ENCODE results near the gene KRTAP5-3.

KRTAP5-3 gene

GRCh38 chr11:1651411-1651980 lies 43.2 kb upstream of the KRTAP5-3 start:
- TF ChIP-seq EZH2phosphoT487 (IDR thresholded peaks at IDR 0.05; ENCODE audit: borderline replicate concordance) (no peak), CTCF (conservative IDR thresholded peaks at IDR 0.05; ENCODE audit: low read length) (no peak)
- H3K4me2 ChIP-seq (ENCODE audit: low read depth, low read length, poor library complexity, severe bottlenecking) = no peak overlapping the region
- no peaks in the 10 kb centered on the region for H3K4me1 ChIP-seq (ENCODE audit: insufficient read depth, low read length, poor library complexity, severe bottlenecking)
- no peaks in the 10 kb centered on the region for H3K9me3 ChIP-seq (ENCODE audit: insufficient read depth, low read depth, low read length)
- H3K9ac ChIP-seq (ENCODE audit: low read depth, low read length, poor library complexity, severe bottlenecking) = no peak overlapping the region
- no peaks in the 10 kb centered on the region for H3K36me3 ChIP-seq (ENCODE audit: insufficient read depth, low read length)
- H3F3A ChIP-seq (ENCODE audit: low read depth) = no peaks in the 10 kb centered on the region
- H3K27me3 ChIP-seq (ENCODE audit: insufficient read depth, low read length, poor library complexity, severe bottlenecking) = no peaks in the 10 kb centered on the region
- H2AFZ ChIP-seq (ENCODE audit: low read length) = no peak overlapping the region
- no peaks in the 10 kb centered on the region for H4K20me1 ChIP-seq (ENCODE audit: insufficient read depth, low read length, poor library complexity, severe bottlenecking)
- H3K79me2 ChIP-seq (ENCODE audit: insufficient read depth, low read length) = no peaks in the 10 kb centered on the region
- H3K4me3 ChIP-seq (ENCODE audit: low read length, poor library complexity, severe bottlenecking) = no peak overlapping the region
- H3K9me2 ChIP-seq (replicated peaks; ENCODE audit: low read depth, low read length) = no peaks in the 10 kb centered on the region

GRCh38 chr11:1650918-1651262 lies 42.6 kb upstream of the KRTAP5-3 start:
- Histone ChIP-seq H4K20me1 (ENCODE audit: insufficient read depth, low read length, poor library complexity, severe bottlenecking) (no peaks in the 10 kb centered on the region), H3K79me2 (ENCODE audit: insufficient read depth, low read length) (no peaks in the 10 kb centered on the region), H3K9ac (ENCODE audit: low read depth, low read length, poor library complexity, severe bottlenecking) (no peak overlapping the region), H3F3A (ENCODE audit: low read depth) (no peaks in the 10 kb centered on the region), H3K4me1 (ENCODE audit: insufficient read depth, low read length, poor library complexity, severe bottlenecking) (no peaks in the 10 kb centered on the region), H2AFZ (ENCODE audit: low read length) (no peak overlapping the region), H3K9me3 (ENCODE audit: insufficient read depth, low read depth, low read length) (no peaks in the 10 kb centered on the region), H3K36me3 (ENCODE audit: insufficient read depth, low read length) (no peaks in the 10 kb centered on the region), H3K4me2 (ENCODE audit: low read depth, low read length, poor library complexity, severe bottlenecking) (no peak overlapping the region), H3K27me3 (ENCODE audit: insufficient read depth, low read length, poor library complexity, severe bottlenecking) (no peaks in the 10 kb centered on the region), H3K9me2 (replicated peaks; ENCODE audit: low read depth, low read length) (no peaks in the 10 kb centered on the region), H3K4me3 (ENCODE audit: low read length, poor library complexity, severe bottlenecking) (no peak overlapping the region)
- TF ChIP-seq EZH2phosphoT487 (IDR thresholded peaks at IDR 0.05; ENCODE audit: borderline replicate concordance) = no peak
- no peak for TF ChIP-seq CTCF (conservative IDR thresholded peaks at IDR 0.05; ENCODE audit: low read length)

GRCh38 chr11:1650034-1650917 lies 42.0 kb upstream of the KRTAP5-3 start:
- Histone ChIP-seq H3F3A (ENCODE audit: low read depth) (no peaks in the 10 kb centered on the region), H3K27me3 (ENCODE audit: insufficient read depth, low read length, poor library complexity, severe bottlenecking) (no peaks in the 10 kb centered on the region), H3K9me2 (replicated peaks; ENCODE audit: low read depth, low read length) (no peaks in the 10 kb centered on the region), H3K4me2 (ENCODE audit: low read depth, low read length, poor library complexity, severe bottlenecking) (no peak overlapping the region), H3K9ac (ENCODE audit: low read depth, low read length, poor library complexity, severe bottlenecking) (no peak overlapping the region), H3K36me3 (ENCODE audit: insufficient read depth, low read length) (no peaks in the 10 kb centered on the region), H3K9me3 (ENCODE audit: insufficient read depth, low read depth, low read length) (no peaks in the 10 kb centered on the region), H3K4me1 (ENCODE audit: insufficient read depth, low read length, poor library complexity, severe bottlenecking) (no peaks in the 10 kb centered on the region), H3K4me3 (ENCODE audit: low read length, poor library complexity, severe bottlenecking) (no peak overlapping the region), H3K79me2 (ENCODE audit: insufficient read depth, low read length) (no peaks in the 10 kb centered on the region), H2AFZ (ENCODE audit: low read length) (no peak overlapping the region), H4K20me1 (ENCODE audit: insufficient read depth, low read length, poor library complexity, severe bottlenecking) (no peaks in the 10 kb centered on the region)
- TF ChIP-seq CTCF (conservative IDR thresholded peaks at IDR 0.05; ENCODE audit: low read length) = no peak
- no peak for TF ChIP-seq EZH2phosphoT487 (IDR thresholded peaks at IDR 0.05; ENCODE audit: borderline replicate concordance)

All from Loucy (cell line).